HG02943 (cell line): Measurements from ENCODE around the gene CYP2D6.
"Not testable (repeated sequence)": the region's sequence is repeated elsewhere in the genome, so short reads cannot be mapped to it uniquely, and the experiment has no call there.

Experiments used
- ATAC-seq: cut with Tn5 transposase; IDR thresholded peaks from one replicate; pipeline ENCODE4 v1.9.1; 2021; ENCODE audit warnings: mild to moderate bottlenecking, low read depth, moderate library complexity; ENCODE audit not compliant: unreplicated experiment

Gene CYP2D6

GRCh38 chr22:42135688-42136087, 5.1 kb upstream of the CYP2D6 start:
- not testable (repeated sequence) for ATAC-seq

- no peak for ATAC-seq
Observed at GRCh38 chr22:42134100-42135020, 3.8 kb upstream of the CYP2D6 start.

GRCh38 chr22:42132457-42132856, 1.8 kb upstream of the CYP2D6 start:
- ATAC-seq = no peak

GRCh38 chr22:42131562-42131961, 952 bp upstream of the CYP2D6 start:
- no peak for ATAC-seq

- not testable (repeated sequence) for ATAC-seq
Observed at GRCh38 chr22:42130182-42130581, 428 bp downstream of the CYP2D6 start.

GRCh38 chr22:42128776-42129694, 1.6 kb downstream of the CYP2D6 start:
- ATAC-seq = not testable (repeated sequence)

- ATAC-seq = not testable (repeated sequence)
Observed at GRCh38 chr22:42128007-42128406, 2.6 kb downstream of the CYP2D6 start.

GRCh38 chr22:42127606-42128005, 3.0 kb downstream of the CYP2D6 start:
- ATAC-seq = no peak

- not testable (repeated sequence) for ATAC-seq
Observed at GRCh38 chr22:42123529-42123928, 7.1 kb downstream of the CYP2D6 start.

- not testable (repeated sequence) for ATAC-seq
Observed at GRCh38 chr22:42120231-42121021, 10.2 kb downstream of the CYP2D6 start.

GRCh38 chr22:42116848-42117424, 13.7 kb downstream of the CYP2D6 start:
- ATAC-seq = no peak

- ATAC-seq = not testable (repeated sequence)
Observed at GRCh38 chr22:42115420-42115830, 15.2 kb downstream of the CYP2D6 start.

- no peak for ATAC-seq
Observed at GRCh38 chr22:42114721-42115120, 15.9 kb downstream of the CYP2D6 start.

GRCh38 chr22:42112793-42113192, 17.8 kb downstream of the CYP2D6 start:
- not testable (repeated sequence) for ATAC-seq

- ATAC-seq = no peak
Observed at GRCh38 chr22:42111798-42112197, 18.8 kb downstream of the CYP2D6 start.

GRCh38 chr22:42108848-42109247, 21.8 kb downstream of the CYP2D6 start:
- ATAC-seq = no peak

- ATAC-seq = not testable (repeated sequence)
Observed at GRCh38 chr22:42104332-42104860, 26.2 kb downstream of the CYP2D6 start.

GRCh38 chr22:42101199-42101598, 29.4 kb downstream of the CYP2D6 start:
- ATAC-seq = no peak

GRCh38 chr22:42091455-42091782, 39.2 kb downstream of the CYP2D6 start:
- no peak for ATAC-seq
